Stimulated activated naive CD4-positive, alpha-beta T cell treated with Interleukin-2 at 50 U/mL for 16 hours (primary cell): ENCODE data around the gene KRT76.
"Not testable (repeated sequence)": the region's sequence is repeated elsewhere in the genome, so short reads cannot be mapped to it uniquely, and the experiment has no call there.

Experiments
- DNase-seq: peaks from one replicate; lab custom pipeline; 2025; lab: John Stamatoyannopoulos, UW

KRT76 gene

GRCh38 chr12:52796839-52797528, 19.8 kb upstream of the KRT76 start:
- DNase-seq, result no peak

- DNase-seq, result no peak
These were observed 19.3 kb upstream of the KRT76 start for GRCh38 chr12:52796429-52796794.

DNA sequence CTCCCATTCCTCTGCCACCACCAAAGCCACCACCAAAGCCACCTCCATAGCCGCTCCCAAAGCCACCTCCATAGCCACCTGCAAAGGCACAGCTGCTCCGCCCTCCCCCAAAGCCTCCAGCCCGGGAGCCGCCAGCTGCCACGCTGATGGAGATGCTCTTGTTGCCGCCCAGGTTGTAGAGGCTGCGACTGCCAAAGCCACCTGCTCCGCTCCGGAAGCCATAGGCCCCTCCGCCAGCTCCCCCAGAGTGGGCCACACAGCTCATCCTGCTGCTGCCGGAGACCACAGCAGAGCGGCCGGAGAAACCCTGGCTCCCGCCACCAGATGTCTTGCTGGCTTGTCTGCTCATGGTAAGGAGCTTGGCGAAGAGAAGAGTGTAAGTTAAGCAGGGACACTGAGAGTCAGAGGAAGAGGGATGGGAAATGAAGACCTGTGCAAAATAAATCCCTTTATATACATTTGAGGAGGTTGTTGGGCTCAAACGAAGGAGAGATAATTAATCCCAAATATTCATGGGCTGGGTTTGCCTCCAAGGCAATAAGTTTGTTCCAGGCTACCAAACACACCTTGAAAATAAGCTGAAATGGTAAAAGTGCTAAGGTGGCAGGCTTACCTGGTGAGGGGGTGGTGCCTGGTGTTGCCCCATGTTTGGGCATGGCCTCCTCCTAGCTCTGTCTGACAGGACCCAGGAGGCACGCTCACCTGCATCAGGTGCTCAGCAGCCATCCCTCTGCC, 18.7 kb upstream of the KRT76 start, which contains the start of gene KRT3:
Gene KRT3 (minus strand): TSS at position 424 of the 735 bp plus-strand sequence. CDS start 75 bp downstream, at position 349.
- DNase-seq, result no peak

- DNase-seq, result not testable (repeated sequence)
These were observed 18.2 kb upstream of the KRT76 start for GRCh38 chr12:52795332-52795674.

DNA sequence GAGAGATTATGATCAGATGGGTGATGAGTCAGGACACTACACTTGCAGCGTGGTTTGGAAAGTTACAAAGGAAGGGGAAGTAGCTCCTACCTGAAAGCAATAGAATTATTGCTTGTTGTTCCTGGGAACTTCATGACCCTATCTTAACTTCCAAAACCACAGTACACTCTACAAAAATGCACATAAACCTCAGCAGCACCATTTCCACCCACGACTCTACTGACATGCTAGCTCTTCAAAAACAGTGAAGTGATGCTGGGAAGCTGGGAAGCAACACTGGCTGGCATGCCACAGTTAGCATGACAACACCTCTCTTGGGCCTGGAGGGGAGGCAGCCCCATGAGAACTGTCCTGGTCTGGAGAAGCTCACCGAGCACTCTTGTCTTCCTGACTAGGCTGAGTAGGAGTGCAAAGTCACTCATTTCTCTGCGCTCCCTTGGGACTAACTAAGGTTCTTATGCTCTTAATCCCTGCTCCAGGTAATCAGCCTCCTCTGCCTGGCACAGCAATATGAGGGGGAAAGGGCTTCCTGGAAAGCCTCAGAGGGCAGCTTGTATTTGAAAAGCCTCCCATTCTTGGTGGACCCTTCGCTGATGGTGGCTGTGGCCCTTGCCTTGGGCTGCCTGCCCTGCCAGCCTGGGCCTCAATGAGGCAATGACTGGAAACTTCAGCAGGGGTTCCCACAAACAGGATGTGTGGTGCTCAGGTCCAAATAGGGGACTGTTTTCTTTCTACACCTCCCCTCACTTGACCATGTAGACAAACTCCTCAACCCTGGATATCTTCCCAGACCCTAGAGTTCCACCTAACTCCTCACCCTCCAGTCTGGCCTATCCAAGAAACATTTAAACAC, 17.6 kb upstream of the KRT76 start:
- DNase-seq, result no peak

GRCh38 chr12:52792185-52793029, 15.3 kb upstream of the KRT76 start:
- DNase-seq, result no peak

- DNase-seq, result no peak
These were observed 14.4 kb upstream of the KRT76 start for GRCh38 chr12:52791271-52792184.

DNA sequence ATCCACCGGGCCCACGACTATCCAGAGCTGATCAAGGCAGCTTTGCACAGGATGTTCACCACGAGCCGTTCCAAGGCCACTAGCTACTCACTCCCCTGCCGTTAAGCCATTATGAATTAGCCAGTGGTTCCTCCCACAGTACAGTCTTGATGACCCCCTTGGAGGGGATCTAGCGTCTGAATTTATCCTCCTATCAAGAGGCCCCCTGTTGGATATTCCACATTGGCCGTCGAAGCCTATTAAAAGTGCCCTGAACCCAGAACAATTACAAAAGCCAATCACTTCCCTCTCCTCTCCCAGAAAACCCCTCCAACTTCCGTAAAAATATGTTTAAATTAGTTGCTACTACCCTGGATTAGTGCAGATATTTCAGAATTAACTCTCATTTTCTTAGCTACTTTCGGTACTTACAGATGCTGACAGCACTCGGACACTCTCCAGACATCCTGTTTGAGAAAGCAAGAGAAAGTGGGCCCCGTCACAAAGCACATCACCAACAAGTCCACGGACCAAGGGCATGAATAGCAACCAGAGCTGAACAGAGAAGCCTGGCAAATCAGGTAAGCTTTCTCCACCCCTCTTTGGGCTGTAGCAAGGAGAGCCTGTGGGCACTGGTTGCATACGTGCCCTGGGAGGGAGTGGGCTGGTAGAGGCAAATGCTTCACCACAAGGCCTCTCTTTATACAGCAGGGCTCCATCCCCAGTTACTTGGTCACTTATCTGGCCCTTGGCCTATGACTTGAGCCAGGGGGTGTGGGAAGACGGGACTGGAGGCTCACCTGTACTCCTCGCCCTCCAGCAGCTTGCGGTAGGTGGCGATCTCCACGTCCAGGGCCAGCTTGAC, 13.5 kb upstream of the KRT76 start:
- no peak for DNase-seq

DNA sequence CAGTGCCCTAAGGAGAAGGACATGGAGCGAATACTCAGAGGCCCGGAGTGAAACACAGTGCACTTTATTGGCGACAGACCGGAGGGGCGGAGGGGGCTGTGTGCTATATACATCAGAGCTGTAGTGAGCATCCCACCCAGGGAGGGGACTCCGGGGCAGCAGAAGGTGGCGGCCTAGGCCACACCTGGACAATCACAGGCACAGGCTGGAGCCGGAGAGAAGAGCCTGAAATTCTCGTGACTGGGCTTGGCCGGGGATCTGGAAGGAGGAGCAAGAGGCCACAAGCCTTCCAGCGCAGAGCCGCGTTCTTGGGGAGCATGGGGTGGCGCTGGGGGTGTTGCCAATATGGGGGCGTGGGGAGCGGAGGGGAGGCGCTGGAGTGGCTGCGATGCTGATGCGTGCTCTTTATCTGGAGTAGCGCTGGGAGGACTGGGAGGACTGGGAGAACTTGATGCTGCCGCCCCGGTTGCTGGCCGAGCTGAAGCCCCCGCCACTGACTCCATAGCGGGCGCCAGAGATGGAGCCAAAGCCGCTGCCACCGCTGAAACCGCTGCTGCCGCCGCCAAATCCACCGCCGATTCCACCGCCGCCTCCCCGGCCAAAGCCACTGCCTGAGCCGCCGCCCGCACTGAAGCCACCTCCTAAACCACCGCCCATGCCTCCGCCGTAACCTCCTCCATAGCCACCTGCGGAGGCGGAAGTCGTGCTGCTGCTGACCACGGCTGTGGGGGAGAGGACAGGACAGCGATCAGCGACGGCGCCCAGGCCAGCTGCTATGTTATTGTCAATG, 12.7 kb upstream of the KRT76 start:
- DNase-seq, result no peak

- no peak for DNase-seq
These were observed 11.9 kb upstream of the KRT76 start for GRCh38 chr12:52788876-52789636.

DNA sequence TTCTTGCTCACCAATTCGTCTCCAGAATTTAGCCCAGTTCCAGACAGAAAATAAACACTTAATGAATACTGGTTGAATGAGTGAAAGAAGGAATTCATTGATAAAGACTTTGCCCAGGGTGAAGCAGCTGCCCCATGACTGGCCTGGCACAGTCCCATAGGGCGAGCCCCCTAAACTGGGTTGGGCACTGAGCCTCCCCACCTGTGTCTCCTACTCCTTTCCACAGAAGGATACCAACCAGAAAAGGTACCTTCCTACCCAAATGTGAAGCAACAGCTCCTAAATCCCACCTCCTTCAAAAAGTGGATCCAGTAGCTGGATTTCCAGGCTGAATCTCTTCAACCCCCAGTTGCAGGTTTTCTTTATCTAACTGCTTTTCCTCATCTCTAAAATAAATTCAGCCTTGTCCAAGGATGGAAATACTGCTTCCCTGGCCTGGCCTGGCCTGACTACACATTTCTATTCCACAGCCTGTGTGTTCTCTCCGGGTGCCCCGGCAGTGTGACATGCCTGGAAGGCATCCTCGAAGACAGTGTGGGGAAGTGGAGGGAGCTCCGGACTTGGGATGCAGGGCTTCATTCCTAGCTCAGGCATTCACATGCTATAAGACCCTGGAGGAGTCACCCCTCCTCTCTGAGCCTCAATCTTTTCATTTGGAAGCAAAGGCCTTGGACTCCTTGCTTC, 11.2 kb upstream of the KRT76 start:
- DNase-seq, result no peak

GRCh38 chr12:52787324-52788191, 10.4 kb upstream of the KRT76 start:
- no peak for DNase-seq

DNA sequence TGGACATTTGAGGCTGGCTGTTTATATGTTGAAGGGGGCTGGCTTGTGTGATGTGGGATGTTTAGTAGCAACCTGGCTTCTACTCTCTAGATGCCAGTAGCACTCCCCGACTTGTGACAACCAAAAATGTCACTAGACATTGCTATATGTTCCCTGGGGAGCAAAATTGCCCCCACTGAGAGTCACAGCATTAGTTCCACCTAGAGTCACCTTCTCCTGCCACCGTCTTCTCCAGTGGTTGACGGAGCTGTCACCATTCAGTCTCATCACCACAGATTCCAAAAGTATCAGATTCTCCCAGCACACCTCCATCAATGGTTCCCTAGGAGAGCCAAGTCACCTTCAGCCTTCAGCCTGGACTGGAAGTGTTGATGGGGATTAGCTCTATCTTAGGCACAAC, 7.8 kb upstream of the KRT76 start:
- no peak for DNase-seq

GRCh38 chr12:52783563-52784316, 6.6 kb upstream of the KRT76 start:
- no peak for DNase-seq

DNA sequence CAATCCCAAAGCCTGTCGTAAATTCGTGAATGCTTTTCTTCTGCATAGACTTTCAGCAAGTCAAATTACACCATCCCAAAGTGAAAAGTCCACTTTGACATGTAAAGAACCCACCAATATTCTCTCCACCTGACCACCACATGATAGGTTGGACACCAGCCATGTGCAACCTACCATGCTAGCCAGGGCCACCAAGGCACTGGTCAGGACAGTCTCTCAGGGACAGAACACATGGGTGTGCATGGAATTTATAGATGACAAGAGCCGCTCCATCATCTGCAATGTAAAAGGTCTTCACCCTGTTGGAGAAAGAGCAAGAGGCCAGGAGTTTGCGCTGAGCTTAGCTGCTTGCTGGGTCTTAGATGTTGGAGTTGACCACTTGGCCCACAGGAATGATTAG, 5.4 kb upstream of the KRT76 start:
- no peak for DNase-seq
